Spinal cord (tissue), 10 donors: ENCODE results near the gene GAS6. TPM values are rescaled to one million over a fixed set of nuclear protein-coding genes. Genes with fewer than 3 reads are reported as not detected.
A peak's percentile ranks its signal among the peaks of the same experiment; 100 is the strongest.

ENCODE experiments used
- DNase-seq, 6 donors: peaks; one replicate each; pipeline versions ENCODE4 v3.0.0 to v3.0.0-alpha.2; 2013 to 2015; ENCODE audit warnings: low spot score in 6 of 6, low read depth in 4 of 6
- H3K27ac ChIP-seq: one replicate; pipeline ENCODE4 v1.5.1; 2013; ENCODE audit warnings: low read depth, low read length, control low read depth
- H3K27me3 ChIP-seq: one replicate; pipeline ENCODE4 v1.6.1; 2013; ENCODE audit warnings: low read length; ENCODE audit not compliant: control insufficient read depth, insufficient read depth
- H3K36me3 ChIP-seq: one replicate; pipeline ENCODE4 v1.6.1; 2013; ENCODE audit warnings: low read length; ENCODE audit not compliant: control insufficient read depth, insufficient read depth
- H3K4me1 ChIP-seq: one replicate; pipeline ENCODE4 v1.6.1; 2013; ENCODE audit warnings: low read length; ENCODE audit not compliant: control insufficient read depth, insufficient read depth
- H3K4me3 ChIP-seq: one replicate; pipeline ENCODE4 v1.5.1; 2013; ENCODE audit warnings: low read depth, low read length, control low read depth
- H3K9me3 ChIP-seq: one replicate; pipeline ENCODE4 v1.6.1; 2013; ENCODE audit warnings: low read length; ENCODE audit not compliant: control insufficient read depth, insufficient read depth
- WGBS: methylation state at CpG from one replicate; pipeline ENCODE4 v1.1.5; 2013; ENCODE audit warnings: missing lambda C conversion rate; ENCODE audit not compliant: insufficient coverage; 5-methylcytosine and 5-hydroxymethylcytosine counted together
- polyA plus RNA-seq, 2 donors: library from polyadenylated mRNA; unstranded; fragments of 120-200 nt; gene quantifications; one replicate each; pipeline ENCODE4 v1.2.1, GENCODE V29; 2013; ENCODE audit not compliant: insufficient read length in 2 of 2
- total RNA-seq, 2 donors: library from RNA; depleted of rRNA in 1 of 2; stranded (reverse); fragments of 120-200 nt in 1 of 2; fragments of >200 nt in 1 of 2; gene quantifications; one replicate each; pipeline versions ENCODE4 v1.2.3 to v1.2.4, GENCODE V29; 2013 to 2014
- donor health status: healthy.

The GAS6 gene
- total and polyA plus RNA-seq, 4 donors, result 41.4 to 81.4 (median 65.2) TPM

DNA sequence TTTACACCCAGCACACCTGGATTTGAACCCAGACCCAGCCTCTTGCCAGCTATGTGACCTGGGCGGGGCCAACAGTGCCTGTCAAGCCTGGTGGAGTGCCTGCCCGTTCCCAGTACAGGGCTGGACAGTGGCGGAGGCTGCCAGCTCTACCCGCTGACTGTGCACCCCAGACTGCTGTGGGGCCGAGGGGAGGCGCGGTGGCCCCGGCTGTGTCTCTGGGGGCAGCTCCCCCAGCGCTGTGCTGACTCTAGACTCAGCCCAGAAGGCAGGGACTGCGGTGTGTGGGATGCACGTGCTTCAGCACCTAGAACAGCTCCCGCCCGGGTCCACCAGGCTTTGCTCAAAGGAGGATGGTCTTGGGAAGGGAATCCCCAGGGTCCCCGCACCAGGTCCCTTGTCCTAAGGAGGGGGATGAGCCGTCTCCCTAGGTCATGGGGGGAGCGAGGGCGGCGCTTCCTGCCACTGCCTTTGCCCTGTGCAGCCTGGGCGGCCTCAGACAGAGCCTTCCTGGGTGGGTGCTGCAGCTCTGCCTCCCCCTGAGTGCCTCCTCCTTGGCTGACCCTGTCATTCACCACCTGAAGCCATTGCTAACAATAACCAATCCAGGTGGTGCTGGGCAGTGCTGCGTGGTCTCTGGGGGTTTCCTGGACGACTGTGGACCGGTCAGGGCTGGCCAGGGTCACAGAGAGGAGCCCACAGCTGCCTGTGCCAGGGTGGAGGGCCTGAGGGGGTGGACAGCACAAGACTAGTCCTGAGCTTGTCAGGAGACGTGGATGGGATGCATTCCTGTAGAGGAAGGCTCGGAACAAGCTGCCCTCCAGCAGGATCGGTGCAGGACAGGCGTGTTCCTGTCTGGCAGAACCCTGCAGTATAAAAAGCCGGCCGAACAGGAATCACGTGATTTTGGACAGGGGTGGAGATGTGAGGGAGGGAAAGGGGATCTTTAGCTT lies 86.3 kb downstream of the GAS6 start:
- DNase-seq, result peak in 1 of 6 donors; percentile 23
- Histone ChIP-seq H3K9me3 (no peaks in the 10 kb centered on the region), H3K4me1 (no peaks in the 10 kb centered on the region), H3K4me3 (no peak overlapping the region), H3K27me3 (peaks cover 14% of the 10 kb centered on the region), H3K27ac (no peak overlapping the region), H3K36me3 (peaks cover 2% of the 10 kb centered on the region)
- WGBS, result 37% methylated on average over 28 of the region's 29 CpGs

DNA sequence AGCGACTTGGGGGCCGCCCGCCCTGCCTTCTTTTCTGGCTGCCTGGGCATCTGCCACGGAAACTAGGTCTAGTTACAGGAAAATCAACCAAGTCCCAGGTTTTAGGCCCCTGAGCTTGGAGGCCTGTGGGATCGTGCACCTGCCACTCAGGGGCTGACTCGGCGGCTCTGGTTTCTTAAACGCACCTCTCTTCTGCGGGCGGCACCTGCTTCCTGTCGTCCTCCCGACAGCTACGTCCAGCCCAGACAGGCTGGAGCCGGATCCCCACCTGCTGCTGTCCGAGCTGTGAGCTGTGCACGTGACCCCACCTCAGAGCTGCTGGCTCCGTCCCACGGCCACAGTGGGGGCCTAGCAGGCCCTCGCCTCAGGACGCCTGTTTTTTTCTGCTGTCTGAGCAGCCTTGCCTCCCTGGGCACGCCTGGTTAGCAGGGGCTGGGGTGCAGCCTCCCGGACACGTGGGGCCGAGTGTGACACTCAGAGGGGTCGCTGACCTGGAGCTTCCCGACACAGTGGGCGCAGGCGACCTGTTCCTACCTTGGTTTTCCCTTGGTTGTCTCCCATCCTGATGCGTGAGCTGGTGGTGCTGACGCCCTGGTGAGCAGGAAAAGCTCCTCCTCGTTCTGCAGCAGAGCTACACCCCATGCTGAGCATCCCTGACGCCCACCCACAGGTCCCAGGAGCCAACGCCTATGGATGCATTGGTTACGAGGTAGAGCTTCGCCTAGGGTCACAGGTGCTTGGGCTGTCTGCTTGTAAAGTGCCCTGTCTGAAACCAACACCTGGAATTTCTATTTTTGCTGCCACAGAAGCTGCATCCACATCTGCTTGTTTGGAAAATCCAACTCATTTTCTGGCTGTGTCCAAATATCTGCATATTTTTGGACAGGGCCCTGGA lies 87.4 kb downstream of the GAS6 start:
- DNase-seq, result no peak
- no peak overlapping the region for H3K27ac ChIP-seq
- H3K36me3 ChIP-seq, result peaks cover 2% of the 10 kb centered on the region
- no peaks in the 10 kb centered on the region for H3K9me3 ChIP-seq
- H3K27me3 ChIP-seq, result peaks cover 14% of the 10 kb centered on the region
- 79% methylated on average over 35 of the region's 35 CpGs for WGBS
- no peaks in the 10 kb centered on the region for H3K4me1 ChIP-seq
- no peak overlapping the region for H3K4me3 ChIP-seq

GRCh38 chr13:113775451-113776145 lies 88.3 kb downstream of the GAS6 start:
- Histone ChIP-seq H3K36me3 (peaks cover 2% of the 10 kb centered on the region), H3K4me1 (no peaks in the 10 kb centered on the region), H3K27ac (no peak overlapping the region), H3K9me3 (no peaks in the 10 kb centered on the region), H3K27me3 (peaks cover 14% of the 10 kb centered on the region), H3K4me3 (no peak overlapping the region)
- 89% methylated on average over 24 of the region's 28 CpGs for WGBS
- DNase-seq, result no peak

DNA sequence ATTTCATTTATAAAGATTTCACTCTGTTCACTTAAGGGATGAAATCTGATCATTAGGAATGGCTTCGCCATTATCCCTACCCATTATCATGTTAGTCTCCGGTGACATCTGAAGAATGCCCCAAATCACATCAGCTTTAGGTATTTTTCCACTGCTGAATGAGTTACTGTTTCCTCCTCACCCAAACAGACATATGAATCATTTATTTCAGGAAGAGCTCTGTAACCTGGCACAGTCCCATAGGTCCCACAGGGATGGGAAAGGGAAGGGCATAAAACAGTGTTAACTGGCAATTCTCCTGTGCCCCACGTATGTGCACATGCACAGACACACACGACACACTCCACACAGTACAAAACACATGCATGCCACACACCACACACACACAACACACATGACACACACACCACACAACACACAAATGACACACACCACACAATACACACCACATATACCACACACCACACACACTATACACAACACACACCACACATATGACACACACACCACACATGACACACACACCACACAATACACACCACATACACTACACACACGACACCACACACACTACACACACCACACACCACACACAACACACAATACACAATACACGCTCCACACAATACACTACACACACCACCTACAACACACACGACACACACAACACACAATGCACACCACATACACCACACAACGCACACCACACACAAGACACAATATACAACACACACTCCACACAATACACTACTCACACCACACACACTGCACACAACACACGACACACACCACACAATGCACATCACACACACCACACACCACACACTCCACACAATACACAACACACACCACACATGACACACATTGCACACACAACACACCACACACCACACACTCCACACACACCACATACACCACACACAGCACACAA lies 89.4 kb downstream of the GAS6 start:
- H3K4me1 ChIP-seq, result no peaks in the 10 kb centered on the region
- peak in 1 of 6 donors; percentile 26 for DNase-seq
- H3K27me3 ChIP-seq, result peaks cover 14% of the 10 kb centered on the region
- 82% methylated on average over 9 of the region's 9 CpGs for WGBS
- no peak overlapping the region for H3K27ac ChIP-seq
- H3K9me3 ChIP-seq, result no peaks in the 10 kb centered on the region
- H3K4me3 ChIP-seq, result no peak overlapping the region
- peaks cover 2% of the 10 kb centered on the region for H3K36me3 ChIP-seq

- peaks cover 2% of the 10 kb centered on the region for H3K36me3 ChIP-seq
- H3K27me3 ChIP-seq, result no peaks in the 10 kb centered on the region
- H3K27ac ChIP-seq, result no peak overlapping the region
- no peak overlapping the region for H3K4me3 ChIP-seq
- WGBS, result no CpG with 5 or more reads among the region's 4 CpGs
- no peak for DNase-seq
- no peaks in the 10 kb centered on the region for H3K9me3 ChIP-seq
- no peaks in the 10 kb centered on the region for H3K4me1 ChIP-seq
Measured at GRCh38 chr13:113771709-113772331, 92.1 kb downstream of the GAS6 start.

GRCh38 chr13:113770937-113771336 lies 92.9 kb downstream of the GAS6 start:
- no peak overlapping the region for H3K4me3 ChIP-seq
- no peaks in the 10 kb centered on the region for H3K27me3 ChIP-seq
- WGBS, result 88% methylated on average over 1 of the region's 5 CpGs
- H3K4me1 ChIP-seq, result no peaks in the 10 kb centered on the region
- H3K9me3 ChIP-seq, result no peaks in the 10 kb centered on the region
- H3K36me3 ChIP-seq, result peaks cover 2% of the 10 kb centered on the region
- no peak overlapping the region for H3K27ac ChIP-seq
- DNase-seq, result no peak

Other genes with a start within 250 kb of the GAS6 start
- 1 to 10 TPM in 1 of 2 donors, under 1 TPM in 1; 0.20 to 1.4 TPM for gene ATP4B, start 205.9 kb downstream of the GAS6 start, total RNA-seq
- 1 to 10 TPM; 1.3 to 2.6 TPM for gene ATP4B, start 205.9 kb downstream of the GAS6 start, polyA plus RNA-seq
- under 1 TPM; 0.44 to 0.89 TPM for gene GRK1, start 196.9 kb downstream of the GAS6 start, total RNA-seq
- gene GRK1, start 196.9 kb downstream of the GAS6 start, polyA plus RNA-seq, result under 1 TPM; 0.36 to 0.97 TPM
- gene TMEM255B, start 104.8 kb downstream of the GAS6 start, total RNA-seq, result 1 to 10 TPM; 1.4 to 1.6 TPM
- 1 to 10 TPM; 5.1 to 5.6 TPM for gene TMEM255B, start 104.8 kb downstream of the GAS6 start, polyA plus RNA-seq
- gene C13orf46, start 110.0 kb upstream of the GAS6 start, total RNA-seq, result under 1 TPM; 0.20 to 0.22 TPM
- 1 to 10 TPM; 1.0 to 1.1 TPM for gene C13orf46, start 110.0 kb upstream of the GAS6 start, polyA plus RNA-seq